ENCODE results near the gene RNU7-1. TPM values are rescaled to one million over a fixed set of nuclear protein-coding genes. Genes with fewer than 3 reads are reported as not detected.

Gene RNU7-1
- total RNA-seq, 1 donor from 2014 or later: not detected

- no peak overlapping the region for H3K4me3 Mint-ChIP-seq (ENCODE audit: unreplicated experiment)
- H3K36me3 Mint-ChIP-seq (ENCODE audit: low read depth, unreplicated experiment): peaks cover 39% of the 10 kb centered on the region
- H3K4me1 Mint-ChIP-seq (ENCODE audit: unreplicated experiment): no peaks in the 10 kb centered on the region
- TF ChIP-seq CTCF (IDR thresholded peaks at IDR 0.05; ENCODE audit: unreplicated experiment): no peak
- no peaks in the 10 kb centered on the region for H3K9me3 Mint-ChIP-seq (ENCODE audit: unreplicated experiment)
- peaks cover 1% of the 10 kb centered on the region for H3K27me3 Mint-ChIP-seq (ENCODE audit: unreplicated experiment)
- DNase-seq (ENCODE audit: low spot score): no peak
- H3K27ac Mint-ChIP-seq (ENCODE audit: unreplicated experiment): no peak overlapping the region
Observed at GRCh38 chr12:6978188-6978587, 34.6 kb downstream of the RNU7-1 start.

DNA sequence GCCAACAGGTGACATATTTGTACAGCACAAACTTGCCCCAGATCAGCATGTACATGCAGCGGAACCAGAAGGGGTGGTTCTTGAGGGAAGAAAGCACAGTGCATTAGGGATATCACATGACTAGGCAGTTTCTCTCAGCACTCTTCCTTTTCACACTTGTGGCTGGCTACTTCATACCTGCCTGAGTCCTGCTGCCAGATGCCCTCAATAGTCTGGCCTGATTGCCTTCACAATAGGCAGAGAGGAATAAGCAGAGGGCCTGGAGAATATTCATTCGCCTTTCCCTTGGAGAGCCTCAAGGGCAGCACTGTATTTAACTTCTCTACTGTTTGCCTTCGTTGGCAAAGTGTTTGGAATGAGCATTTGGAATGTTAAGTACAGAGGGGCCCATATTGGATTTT is 35.0 kb downstream of the RNU7-1 start:
- H3K4me3 Mint-ChIP-seq (ENCODE audit: unreplicated experiment): no peak overlapping the region
- no peak for TF ChIP-seq CTCF (IDR thresholded peaks at IDR 0.05; ENCODE audit: unreplicated experiment)
- no peaks in the 10 kb centered on the region for H3K4me1 Mint-ChIP-seq (ENCODE audit: unreplicated experiment)
- H3K27me3 Mint-ChIP-seq (ENCODE audit: unreplicated experiment): peaks cover 1% of the 10 kb centered on the region
- DNase-seq (ENCODE audit: low spot score): no peak
- H3K36me3 Mint-ChIP-seq (ENCODE audit: low read depth, unreplicated experiment): peaks cover 39% of the 10 kb centered on the region
- H3K27ac Mint-ChIP-seq (ENCODE audit: unreplicated experiment): no peak overlapping the region
- H3K9me3 Mint-ChIP-seq (ENCODE audit: unreplicated experiment): no peaks in the 10 kb centered on the region

DNA sequence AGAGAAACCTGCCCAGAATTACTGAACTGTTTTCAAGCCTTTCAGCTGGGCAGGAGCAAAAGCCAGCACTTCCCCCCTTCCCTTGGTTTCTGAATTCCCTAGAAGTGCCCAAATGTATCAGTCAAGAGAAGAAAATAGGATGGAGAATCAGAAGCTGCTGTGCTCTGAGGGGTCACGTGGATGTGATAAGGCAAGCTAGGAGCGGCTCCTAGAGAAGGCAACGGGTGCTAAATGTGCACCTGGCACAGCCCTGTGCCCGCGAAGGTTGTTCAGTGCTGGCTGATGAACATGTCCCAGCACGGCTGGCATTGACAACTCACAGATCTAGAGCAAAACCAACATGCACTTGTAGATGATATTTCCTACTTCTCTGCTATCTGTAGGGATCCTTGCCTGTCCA is 35.4 kb downstream of the RNU7-1 start:
- H3K27ac Mint-ChIP-seq (ENCODE audit: unreplicated experiment): no peak overlapping the region
- no peak for TF ChIP-seq CTCF (IDR thresholded peaks at IDR 0.05; ENCODE audit: unreplicated experiment)
- H3K27me3 Mint-ChIP-seq (ENCODE audit: unreplicated experiment): peaks cover 1% of the 10 kb centered on the region
- H3K4me3 Mint-ChIP-seq (ENCODE audit: unreplicated experiment): no peak overlapping the region
- H3K4me1 Mint-ChIP-seq (ENCODE audit: unreplicated experiment): no peaks in the 10 kb centered on the region
- DNase-seq (ENCODE audit: low spot score): no peak
- peaks cover 39% of the 10 kb centered on the region for H3K36me3 Mint-ChIP-seq (ENCODE audit: low read depth, unreplicated experiment)
- no peaks in the 10 kb centered on the region for H3K9me3 Mint-ChIP-seq (ENCODE audit: unreplicated experiment)

DNA sequence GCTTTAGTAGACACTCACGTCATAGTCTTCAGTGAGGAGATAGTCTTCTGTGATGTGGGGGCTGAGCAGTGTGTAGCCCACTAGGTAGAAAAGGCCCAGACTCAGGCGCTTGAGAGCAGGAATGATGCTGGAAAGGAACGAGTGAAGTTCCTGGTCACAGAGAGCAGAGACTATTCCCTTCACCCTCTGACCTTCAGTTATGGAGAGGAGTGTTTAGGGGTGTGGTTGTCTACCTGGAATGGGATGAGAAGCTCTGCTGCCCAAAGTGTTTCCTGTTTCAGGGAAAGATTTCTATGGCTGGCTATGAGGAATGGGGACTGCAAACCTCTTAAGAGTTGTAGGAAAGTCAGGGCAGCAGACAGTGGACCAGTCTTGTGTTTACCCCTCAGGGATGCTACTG is 35.8 kb downstream of the RNU7-1 start:
- TF ChIP-seq CTCF (IDR thresholded peaks at IDR 0.05; ENCODE audit: unreplicated experiment): no peak
- DNase-seq (ENCODE audit: low spot score): no peak
- Mint-ChIP-seq H3K4me1 (ENCODE audit: unreplicated experiment) (no peaks in the 10 kb centered on the region), H3K36me3 (ENCODE audit: low read depth, unreplicated experiment) (peaks cover 39% of the 10 kb centered on the region), H3K4me3 (ENCODE audit: unreplicated experiment) (no peak overlapping the region), H3K27me3 (ENCODE audit: unreplicated experiment) (peaks cover 1% of the 10 kb centered on the region), H3K9me3 (ENCODE audit: unreplicated experiment) (no peaks in the 10 kb centered on the region), H3K27ac (ENCODE audit: unreplicated experiment) (no peak overlapping the region)

DNA sequence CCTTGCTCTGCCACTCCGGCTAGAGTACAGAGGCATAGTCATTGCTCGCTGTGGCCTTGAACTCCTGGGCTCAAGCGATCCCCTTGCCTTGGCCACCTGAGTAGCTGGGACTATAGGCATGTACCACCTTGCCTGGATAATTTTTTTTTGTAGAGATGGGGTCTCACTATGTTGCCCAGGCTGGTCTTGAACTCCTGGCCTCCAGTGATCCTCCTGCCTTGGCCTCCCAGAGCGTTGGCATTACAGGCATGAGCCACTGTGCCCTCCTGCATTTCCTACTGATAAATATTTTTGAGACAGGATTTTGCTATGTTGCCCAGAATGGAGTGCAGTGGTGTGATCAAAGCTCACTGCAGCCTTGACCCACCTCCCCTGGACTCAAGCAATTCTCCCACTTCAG is 36.5 kb downstream of the RNU7-1 start:
- TF ChIP-seq CTCF (IDR thresholded peaks at IDR 0.05; ENCODE audit: unreplicated experiment): no peak
- Mint-ChIP-seq H3K4me3 (ENCODE audit: unreplicated experiment) (no peak overlapping the region), H3K27ac (ENCODE audit: unreplicated experiment) (no peak overlapping the region), H3K36me3 (ENCODE audit: low read depth, unreplicated experiment) (peaks cover 37% of the 10 kb centered on the region), H3K9me3 (ENCODE audit: unreplicated experiment) (no peaks in the 10 kb centered on the region), H3K27me3 (ENCODE audit: unreplicated experiment) (no peaks in the 10 kb centered on the region), H3K4me1 (ENCODE audit: unreplicated experiment) (no peaks in the 10 kb centered on the region)
- no peak for DNase-seq (ENCODE audit: low spot score)
